SU-DHL-6 (cell line): ENCODE results near the gene VIPR2.

Experiments used
- EZH2phosphoT487 ChIP-seq: fragments of 200-600 bp; sonication (generic), shearing (Covaris generic); conservative IDR thresholded peaks from 2 replicates; pipeline ENCODE4 v1.6.1; 2018; ENCODE audit warnings: mild to moderate bottlenecking, antibody characterized with exemption, low read length, moderate library complexity, mixed read lengths
- TF ChIP-seq, protein P1 (sequence below): fragments of 200-600 bp; sonication (generic); IDR thresholded peaks from one replicate; pipeline ENCODE4 v1.5.1; 2017; ENCODE audit warnings: antibody characterized with exemption, mild to moderate bottlenecking, low read length, moderate library complexity; ENCODE audit not compliant: insufficient read depth, poor library complexity, severe bottlenecking

DNA sequence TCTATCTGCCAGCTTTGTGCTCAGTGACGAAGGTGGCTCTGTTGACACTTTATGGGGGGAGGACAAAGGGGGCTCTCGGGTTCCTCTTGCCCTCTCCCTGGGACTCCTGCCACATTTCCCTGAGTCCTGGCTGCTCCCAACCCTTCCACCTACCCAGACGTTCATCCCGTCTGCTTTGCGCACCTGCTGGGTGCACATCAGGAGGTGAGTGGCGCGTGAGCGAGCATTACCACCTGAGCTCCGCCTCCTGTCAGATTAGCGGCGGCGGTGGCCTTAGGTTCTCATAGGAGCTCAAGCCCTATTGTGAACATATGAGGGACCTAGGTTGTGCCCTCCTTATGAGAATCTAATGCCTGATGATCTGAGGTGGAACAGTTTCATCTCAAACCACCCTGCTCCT, 151.1 kb downstream of the VIPR2 start:
- TF ChIP-seq, protein P1, sequence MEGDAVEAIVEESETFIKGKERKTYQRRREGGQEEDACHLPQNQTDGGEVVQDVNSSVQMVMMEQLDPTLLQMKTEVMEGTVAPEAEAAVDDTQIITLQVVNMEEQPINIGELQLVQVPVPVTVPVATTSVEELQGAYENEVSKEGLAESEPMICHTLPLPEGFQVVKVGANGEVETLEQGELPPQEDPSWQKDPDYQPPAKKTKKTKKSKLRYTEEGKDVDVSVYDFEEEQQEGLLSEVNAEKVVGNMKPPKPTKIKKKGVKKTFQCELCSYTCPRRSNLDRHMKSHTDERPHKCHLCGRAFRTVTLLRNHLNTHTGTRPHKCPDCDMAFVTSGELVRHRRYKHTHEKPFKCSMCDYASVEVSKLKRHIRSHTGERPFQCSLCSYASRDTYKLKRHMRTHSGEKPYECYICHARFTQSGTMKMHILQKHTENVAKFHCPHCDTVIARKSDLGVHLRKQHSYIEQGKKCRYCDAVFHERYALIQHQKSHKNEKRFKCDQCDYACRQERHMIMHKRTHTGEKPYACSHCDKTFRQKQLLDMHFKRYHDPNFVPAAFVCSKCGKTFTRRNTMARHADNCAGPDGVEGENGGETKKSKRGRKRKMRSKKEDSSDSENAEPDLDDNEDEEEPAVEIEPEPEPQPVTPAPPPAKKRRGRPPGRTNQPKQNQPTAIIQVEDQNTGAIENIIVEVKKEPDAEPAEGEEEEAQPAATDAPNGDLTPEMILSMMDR = no peak
- no peak for TF ChIP-seq EZH2phosphoT487
